ENCODE measurements around the gene TPK1. TPM values are rescaled to one million over a fixed set of nuclear protein-coding genes. Genes with fewer than 3 reads are reported as not detected.

The TPK1 gene
- total and polyA plus RNA-seq, 2 of the 8 experiments (the other 6 are each of a cell fraction or from before 2014, with no cell fraction given) = 1.9 to 2.7 TPM

DNA sequence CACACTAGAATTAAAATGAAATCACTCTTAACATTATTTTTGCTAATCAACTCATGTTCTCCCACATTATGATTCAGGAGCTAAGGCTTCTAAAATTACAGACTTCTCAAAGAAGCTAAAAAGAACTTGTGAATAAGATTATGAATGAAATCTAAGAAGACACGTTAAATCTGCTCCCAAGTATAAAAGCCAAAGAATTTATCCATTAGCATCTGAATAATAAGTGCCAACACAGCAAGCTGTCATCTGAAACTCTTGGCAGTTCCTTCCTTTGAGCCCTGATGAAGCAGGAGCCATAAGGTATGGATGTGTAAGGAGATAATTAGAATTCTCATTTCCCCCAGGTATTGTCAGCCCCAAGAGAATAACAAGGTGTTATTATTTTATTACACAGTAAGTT, 50.3 kb downstream of the TPK1 start:
- Histone ChIP-seq H3K9ac (replicated peaks in 1 of 4; ENCODE audit: extremely low read depth in 1 of 4, low read depth in 3 of 4, low read length in 3 of 4) (no peak overlapping the region), H3K9me3 (ENCODE audit: insufficient read depth in 2 of 2, low read depth in 1 of 2, low read length in 1 of 2) (no peaks in the 10 kb centered on the region), H3K4ac (replicated peaks; ENCODE audit: insufficient read length, low read depth, low read length) (no peak overlapping the region), H3K4me3 (ENCODE audit: extremely low read depth in 1 of 4, insufficient read depth in 2 of 4, low read depth in 3 of 4, low read length in 4 of 4) (no peak overlapping the region), H2AK5ac (ENCODE audit: low read depth, low read length) (no peak overlapping the region), H3K56ac (replicated peaks; ENCODE audit: insufficient read length, low read depth, low read length) (no peak overlapping the region), H2BK15ac (ENCODE audit: low read length) (no peak overlapping the region), H3K23me2 (ENCODE audit: low read depth, low read length) (no peaks in the 10 kb centered on the region), H2BK12ac (ENCODE audit: low read depth, low read length) (no peak overlapping the region), H3K14ac (ENCODE audit: insufficient read length) (no peak overlapping the region), H3K4me1 (replicated peaks in 1 of 4; ENCODE audit: control insufficient read depth in 3 of 4, insufficient read depth in 4 of 4, low read length in 3 of 4) (peaks cover 0 to 3% (median 0%) of the 10 kb centered on the region in 4 experiments; a peak in 1 of 7 replicates), H3K79me1 (ENCODE audit: low read depth, low read length) (no peaks in the 10 kb centered on the region), H4K5ac (ENCODE audit: insufficient read length, low read depth, low read length) (no peak overlapping the region), H2AFZ (ENCODE audit: low read length) (no peak overlapping the region), H2BK120ac (replicated peaks; ENCODE audit: low read depth, low read length) (no peak overlapping the region), H3K23ac (ENCODE audit: insufficient read length) (no peak overlapping the region), H4K91ac (replicated peaks; ENCODE audit: insufficient read length, low read length) (no peak overlapping the region), H3K79me2 (ENCODE audit: control insufficient read depth in 1 of 2, insufficient read depth in 2 of 2, low read length in 2 of 2) (no peaks in the 10 kb centered on the region), H3K27ac (ENCODE audit: low read depth, low read length) (no peak overlapping the region), H2BK5ac (ENCODE audit: low read depth, low read length) (no peak overlapping the region), H3K36me3 (ENCODE audit: control insufficient read depth in 2 of 4, insufficient read depth in 4 of 4, low read length in 3 of 4) (no peaks in the 10 kb centered on the region), H4K8ac (ENCODE audit: extremely low read depth, insufficient read depth, low read length) (no peak overlapping the region), H4K20me1 (replicated peaks in 1 of 2; ENCODE audit: control insufficient read depth in 1 of 2, insufficient read depth in 2 of 2, low read length in 2 of 2) (no peaks in the 10 kb centered on the region), H3K27me3 (replicated peaks in 1 of 4; ENCODE audit: control insufficient read depth in 3 of 4, extremely low read depth in 1 of 4, insufficient read depth in 3 of 4, low read length in 3 of 4) (no peaks in the 10 kb centered on the region), H2BK20ac (ENCODE audit: low read length) (no peak overlapping the region), H3K4me2 (ENCODE audit: insufficient read depth in 1 of 2, low read depth in 2 of 2, low read length in 2 of 2) (no peak overlapping the region), H3K18ac (ENCODE audit: extremely low read depth, low read length) (no peak overlapping the region)
- ChIA-PET CTCF (ENCODE audit: partially characterized antibody) (interaction anchor here (1.0 to 4.8 kb wide), 16 partner anchors 9 to 348 kb away, joined by 3 to 30 read pairs (median 4); no protein-coding TSS in a partner anchor), POLR2A (ENCODE audit: partially characterized antibody) (no interaction called here)
- DNase-seq (ENCODE audit: low read depth in 1 of 2, low spot score in 2 of 2) (no peak), FAIRE-seq (no peak)
- WGBS, 2 experiments (ENCODE audit: extremely low coverage in 1 of 2, insufficient coverage in 1 of 2, insufficient read length in 1 of 2, insufficient replicate concordance in 2 of 2, low coverage in 1 of 2, low lambda C conversion rate in 2 of 2, missing lambda C conversion rate in 1 of 2) = 32% methylated on average over 1 of the region's 1 CpG; no CpG with 5 or more reads in 1 of the 2 experiments
- TF ChIP-seq, protein P1, sequence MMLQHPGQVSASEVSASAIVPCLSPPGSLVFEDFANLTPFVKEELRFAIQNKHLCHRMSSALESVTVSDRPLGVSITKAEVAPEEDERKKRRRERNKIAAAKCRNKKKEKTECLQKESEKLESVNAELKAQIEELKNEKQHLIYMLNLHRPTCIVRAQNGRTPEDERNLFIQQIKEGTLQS (IDR thresholded peaks at IDR 0.05; ENCODE audit: insufficient read depth, low read depth, low read length) = no peak

Data from H1 (cell line).